ENCODE results near the gene PDE3B.

DNA sequence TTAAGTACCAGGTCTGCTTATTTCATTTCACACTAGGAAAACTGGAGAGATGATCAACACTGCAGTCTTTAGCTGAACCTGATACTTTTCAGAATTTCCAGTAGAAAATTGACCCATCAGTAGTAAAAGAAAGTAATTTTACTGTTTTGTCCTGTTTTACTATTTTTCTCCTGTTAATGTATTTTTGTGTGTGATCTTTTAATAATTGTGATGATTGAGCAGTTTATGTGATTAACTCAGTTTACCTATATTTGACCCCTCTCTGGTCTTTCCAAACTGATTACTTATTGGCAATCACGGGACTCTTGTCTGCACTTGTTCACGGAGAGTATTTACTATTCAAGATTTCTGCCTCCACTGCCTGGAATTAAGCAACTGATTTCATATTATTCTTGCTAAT is 249.0 kb downstream of the PDE3B start:
- TF ChIP-seq CTCF (IDR thresholded peaks at IDR 0.05), result no peak
- no peak for TF ChIP-seq EZH2phosphoT487 (IDR thresholded peaks at IDR 0.05; ENCODE audit: borderline replicate concordance, low read depth)

Data from SK-N-SH (cell line).